Muscle layer of duodenum (tissue), 2 donors: Measurements from ENCODE around the gene KRTAP2-2.

Source experiments
- H3K27ac ChIP-seq: one replicate; pipeline ENCODE4 v1.7.0; 2013; ENCODE audit warnings: mild to moderate bottlenecking, low read length
- H3K27me3 ChIP-seq: one replicate; pipeline ENCODE4 v1.7.0; 2013; ENCODE audit warnings: low read depth, mild to moderate bottlenecking, control low read depth, low read length
- H3K36me3 ChIP-seq, 2 donors: one replicate each; pipeline ENCODE4 v1.7.0; 2013; ENCODE audit warnings: low read length in 2 of 2, control low read depth in 1 of 2, mild to moderate bottlenecking in 1 of 2; ENCODE audit not compliant: insufficient read depth in 2 of 2, control insufficient read depth in 1 of 2
- H3K4me1 ChIP-seq, 2 donors: one replicate each; pipeline ENCODE4 v1.7.0; 2013; ENCODE audit warnings: low read length in 2 of 2, mild to moderate bottlenecking in 2 of 2, control low read depth in 1 of 2, moderate library complexity in 1 of 2; ENCODE audit not compliant: insufficient read depth in 2 of 2, control insufficient read depth in 1 of 2
- H3K4me3 ChIP-seq, 2 donors: one replicate each; pipeline ENCODE4 v1.7.0; 2013; ENCODE audit warnings: low read length in 2 of 2, low read depth in 1 of 2, mild to moderate bottlenecking in 1 of 2
- H3K9me3 ChIP-seq, 2 donors: one replicate each; pipeline ENCODE4 v1.7.0; 2013; ENCODE audit warnings: low read length in 2 of 2, control low read depth in 1 of 2, mild to moderate bottlenecking in 1 of 2; ENCODE audit not compliant: control insufficient read depth in 1 of 2
- donor health status: healthy.

KRTAP2-2 gene

DNA sequence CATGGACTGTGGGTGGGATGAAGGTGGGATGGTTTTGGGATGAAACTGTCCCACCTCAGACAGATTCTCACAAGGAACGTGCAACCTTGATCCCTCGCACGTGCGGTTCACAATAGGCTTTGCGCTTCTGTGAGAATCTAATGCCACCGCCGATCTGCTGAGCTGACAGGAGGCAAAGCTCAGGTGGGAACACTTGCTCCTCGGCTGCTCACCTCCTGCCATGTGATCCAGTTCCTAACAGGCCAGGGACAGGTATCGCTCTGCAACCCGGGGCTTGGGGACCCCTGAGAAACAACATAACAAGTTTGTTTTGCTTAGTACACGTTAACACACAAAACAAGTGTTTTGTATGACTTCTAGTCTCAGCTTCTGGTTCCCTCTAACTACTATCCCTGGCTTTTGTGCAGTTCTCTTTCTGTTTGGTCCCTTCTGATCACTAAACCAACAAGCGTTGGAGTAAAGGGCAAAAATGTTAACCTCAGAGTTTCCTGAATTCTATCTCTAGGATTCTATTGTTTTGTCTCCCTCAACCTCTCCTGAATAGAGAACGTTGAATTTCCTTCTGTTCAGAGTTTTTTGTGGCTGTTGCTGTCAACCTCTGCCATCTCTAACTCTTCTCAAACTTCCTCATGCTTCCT, 38.3 kb downstream of the KRTAP2-2 start:
- no peaks in the 10 kb centered on the region for H3K27me3 ChIP-seq
- no peak overlapping the region for H3K27ac ChIP-seq
- no peaks in the 10 kb centered on the region for H3K36me3 ChIP-seq
- H3K9me3 ChIP-seq = peaks cover 0 to 5% of the 10 kb centered on the region in 2 donors
- H3K4me1 ChIP-seq = no peaks in the 10 kb centered on the region
- H3K4me3 ChIP-seq = no peak overlapping the region

DNA sequence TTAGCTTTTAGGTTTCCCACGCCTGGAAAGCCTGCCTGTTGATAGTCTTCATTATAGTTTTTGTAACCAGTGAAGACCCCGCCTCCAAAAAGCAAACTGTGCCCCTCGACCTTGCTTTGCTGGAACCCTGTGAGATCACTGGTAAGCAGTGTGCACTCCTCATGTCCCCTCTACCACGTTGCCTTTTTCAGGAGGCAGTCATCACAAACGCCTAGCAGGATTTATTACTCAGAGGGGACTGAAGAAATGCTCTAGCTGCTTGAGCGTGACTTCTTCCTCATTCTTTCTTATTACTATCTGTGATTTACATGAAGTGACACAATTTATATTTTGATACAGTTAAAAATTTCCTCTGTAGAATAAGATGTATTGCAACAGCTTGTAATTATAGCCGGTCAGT, 39.6 kb downstream of the KRTAP2-2 start:
- Histone ChIP-seq H3K9me3 (no peaks in the 10 kb centered on the region), H3K4me1 (no peaks in the 10 kb centered on the region), H3K27ac (no peak overlapping the region), H3K4me3 (no peak overlapping the region), H3K27me3 (no peaks in the 10 kb centered on the region), H3K36me3 (no peaks in the 10 kb centered on the region)

DNA sequence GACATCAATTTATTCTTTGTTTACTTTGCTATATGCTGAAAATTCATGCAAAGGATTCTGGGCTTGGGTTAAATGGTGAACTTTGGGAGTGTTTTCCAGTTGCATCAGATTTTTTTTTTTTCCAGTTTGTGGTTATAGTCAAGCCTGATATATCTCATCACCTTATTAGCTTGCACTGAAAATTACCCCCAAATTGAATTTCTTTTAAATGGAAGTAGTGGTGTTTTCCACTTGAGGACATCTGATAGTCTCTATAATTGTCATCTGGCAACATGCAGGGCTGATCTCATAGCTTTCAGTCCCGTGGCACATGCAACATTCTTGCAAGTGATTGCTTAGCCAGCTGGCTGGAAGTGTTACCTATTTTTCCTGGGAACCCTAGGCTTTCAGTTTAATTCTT, 41.4 kb downstream of the KRTAP2-2 start:
- no peaks in the 10 kb centered on the region for H3K36me3 ChIP-seq
- no peaks in the 10 kb centered on the region for H3K4me1 ChIP-seq
- no peak overlapping the region for H3K4me3 ChIP-seq
- no peaks in the 10 kb centered on the region for H3K27me3 ChIP-seq
- no peak overlapping the region for H3K27ac ChIP-seq
- H3K9me3 ChIP-seq = no peaks in the 10 kb centered on the region

DNA sequence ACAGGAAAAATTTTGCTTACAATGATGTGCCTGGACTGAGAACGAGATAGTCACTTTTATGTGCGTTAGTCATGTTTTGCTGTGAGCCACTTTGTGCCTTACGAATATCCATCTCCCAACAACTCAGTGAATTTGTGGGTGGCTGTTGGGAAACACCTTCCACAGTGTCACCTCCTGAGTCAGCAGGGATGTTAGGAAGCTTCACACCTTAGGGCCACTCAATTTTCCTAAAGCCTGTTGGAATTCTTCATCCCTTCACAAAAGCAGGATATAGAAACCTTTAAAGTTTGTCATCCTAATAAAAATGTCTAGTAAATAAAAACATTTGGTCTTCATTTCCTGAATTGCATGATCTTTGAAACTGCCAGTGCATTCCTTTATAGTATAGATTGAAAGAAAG, 41.8 kb downstream of the KRTAP2-2 start:
- Histone ChIP-seq H3K4me3 (no peak overlapping the region), H3K36me3 (no peaks in the 10 kb centered on the region), H3K27me3 (no peaks in the 10 kb centered on the region), H3K9me3 (no peaks in the 10 kb centered on the region), H3K4me1 (no peaks in the 10 kb centered on the region), H3K27ac (no peak overlapping the region)

DNA sequence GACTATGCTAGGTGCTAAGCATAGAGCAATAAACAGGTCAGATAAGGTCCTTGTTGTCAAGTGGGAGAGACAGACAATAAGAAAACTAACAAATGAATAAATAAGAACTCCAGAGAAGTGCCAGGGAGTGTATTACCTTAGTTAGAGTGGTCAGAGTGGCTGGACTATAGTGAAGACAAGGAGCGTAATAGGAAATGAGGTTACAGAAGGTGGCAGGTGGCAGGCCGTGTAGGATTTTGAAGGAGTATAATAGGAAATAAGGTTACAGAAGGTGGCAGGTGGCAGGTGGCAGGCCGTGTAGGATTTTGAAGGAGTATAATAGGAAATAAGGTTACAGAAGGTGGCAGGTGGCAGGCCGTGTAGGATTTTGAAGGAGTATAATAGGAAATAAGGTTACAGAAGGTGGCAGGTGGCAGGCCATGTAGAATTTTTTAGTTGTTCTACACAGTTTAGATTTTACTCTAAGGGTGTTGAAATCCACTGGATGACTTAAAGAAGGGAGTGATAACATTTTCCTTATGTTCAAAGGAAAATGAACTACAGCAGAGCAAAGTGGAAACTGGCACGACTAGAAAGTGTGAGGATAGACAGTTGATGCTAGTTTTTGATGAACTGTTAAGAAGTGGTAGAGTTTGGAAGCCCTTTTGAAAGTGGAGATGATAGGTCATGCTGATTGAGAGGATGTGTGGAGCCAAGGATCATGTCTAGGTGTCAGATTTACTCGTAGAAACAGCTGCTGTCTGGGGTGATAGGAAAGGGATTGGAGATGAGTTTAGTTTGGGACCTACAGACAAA, 42.5 kb downstream of the KRTAP2-2 start:
- Histone ChIP-seq H3K27ac (no peak overlapping the region), H3K36me3 (no peaks in the 10 kb centered on the region), H3K4me3 (no peak overlapping the region), H3K27me3 (no peaks in the 10 kb centered on the region), H3K9me3 (no peaks in the 10 kb centered on the region), H3K4me1 (no peaks in the 10 kb centered on the region)

DNA sequence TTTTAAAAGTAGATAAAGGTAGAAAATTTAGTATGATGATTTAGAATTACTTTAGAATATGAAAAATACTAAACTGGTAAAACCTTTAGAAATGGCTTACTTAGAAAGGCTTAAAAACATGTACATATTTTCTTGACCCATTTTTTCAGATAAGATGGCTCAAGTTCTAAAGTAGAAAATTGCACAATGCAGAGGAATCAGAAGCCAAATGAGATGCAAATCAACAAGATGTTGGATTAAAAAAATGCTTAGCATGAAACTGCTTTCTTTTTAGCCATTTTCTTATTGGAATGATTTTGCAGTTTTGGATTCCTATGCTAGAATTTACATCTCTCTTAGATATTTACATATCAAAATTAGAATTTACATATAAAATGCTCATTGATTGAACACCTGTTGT, 44.6 kb downstream of the KRTAP2-2 start:
- Histone ChIP-seq H3K36me3 (no peaks in the 10 kb centered on the region), H3K9me3 (no peaks in the 10 kb centered on the region), H3K27ac (no peak overlapping the region), H3K4me3 (no peak overlapping the region), H3K4me1 (no peaks in the 10 kb centered on the region), H3K27me3 (no peaks in the 10 kb centered on the region)

DNA sequence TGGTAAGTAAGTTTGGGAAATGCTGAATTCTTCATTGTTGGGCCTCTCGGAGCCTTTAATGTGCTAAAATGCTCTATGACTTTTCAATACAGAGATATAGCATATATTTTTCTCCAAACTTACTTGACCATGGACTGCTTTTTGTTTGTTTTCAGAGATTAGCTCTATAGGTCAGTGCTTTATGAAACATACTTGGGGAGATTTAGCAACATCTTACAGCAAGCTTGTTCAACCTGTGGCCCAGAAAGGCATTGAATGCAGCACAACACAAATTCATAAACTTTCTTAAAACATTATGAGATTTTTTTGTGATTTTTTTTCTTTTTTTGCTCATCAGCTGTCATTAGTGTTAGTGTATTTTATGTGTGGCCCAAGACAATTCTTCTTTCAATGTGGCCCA, 45.1 kb downstream of the KRTAP2-2 start:
- Histone ChIP-seq H3K27me3 (no peaks in the 10 kb centered on the region), H3K4me3 (no peak overlapping the region), H3K9me3 (no peaks in the 10 kb centered on the region), H3K4me1 (no peaks in the 10 kb centered on the region), H3K36me3 (no peaks in the 10 kb centered on the region), H3K27ac (no peak overlapping the region)

DNA sequence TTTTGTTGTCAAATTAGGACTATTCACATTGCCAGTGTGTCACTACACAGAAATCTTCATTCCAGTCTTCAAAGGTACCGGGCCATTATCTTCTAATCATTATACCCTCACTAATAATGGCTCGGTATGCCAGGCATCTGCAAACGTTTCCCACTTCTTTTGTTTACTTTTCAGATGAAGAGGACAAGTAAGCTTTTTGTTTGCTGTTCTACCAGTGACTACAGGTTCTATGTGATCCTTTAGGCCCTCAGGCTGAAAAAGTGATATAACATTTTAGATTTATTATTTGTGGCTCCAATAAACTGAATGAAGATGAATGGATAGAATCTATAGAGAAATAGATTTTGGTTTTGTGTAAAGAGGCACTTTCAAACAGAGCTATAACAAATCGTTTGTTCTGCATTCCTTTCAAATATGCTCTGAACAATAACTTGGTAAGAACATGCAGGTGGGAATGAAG, 45.7 kb downstream of the KRTAP2-2 start:
- Histone ChIP-seq H3K27ac (no peak overlapping the region), H3K9me3 (no peaks in the 10 kb centered on the region)

DNA sequence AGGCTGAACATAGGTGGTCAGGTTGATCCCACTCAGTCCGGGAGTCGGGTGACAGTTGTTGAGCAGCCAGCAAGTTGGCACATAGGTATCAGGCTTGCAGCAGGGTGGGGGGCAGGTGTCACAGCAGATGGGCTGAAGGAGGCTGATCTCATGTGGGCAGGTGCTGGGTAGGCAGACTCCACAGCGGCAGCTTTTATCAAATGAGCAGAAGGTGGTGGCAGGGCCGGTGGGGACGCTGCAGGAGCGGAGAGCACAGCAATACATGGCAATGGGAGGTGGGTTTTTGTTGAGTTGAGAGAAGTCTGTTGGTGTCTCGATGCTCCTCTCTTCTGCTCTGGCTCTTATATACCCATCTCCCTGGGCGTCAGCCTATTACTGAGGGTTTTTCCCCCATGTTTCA, 46.2 kb downstream of the KRTAP2-2 start, which contains the start of gene KRTAP3-1:
Gene KRTAP3-1 (minus strand): TSS at position 318 of the 400 bp plus-strand sequence. CDS start 54 bp downstream, at position 264.
- Histone ChIP-seq H3K36me3 (no peaks in the 10 kb centered on the region), H3K27ac (no peak within 1 kb of the TSS), H3K4me1 (no peaks in the 10 kb centered on the region), H3K27me3 (no peaks in the 10 kb centered on the region), H3K9me3 (no peaks in the 10 kb centered on the region), H3K4me3 (no peak within 1 kb of the TSS)

More for the DNA sequence above, 45.7 kb downstream of the KRTAP2-2 start:
- no peaks in the 10 kb centered on the region for H3K4me1 ChIP-seq
- H3K27me3 ChIP-seq = no peaks in the 10 kb centered on the region
- no peak overlapping the region for H3K4me3 ChIP-seq
- no peaks in the 10 kb centered on the region for H3K36me3 ChIP-seq
